ENCODE results near the gene GH2. TPM values are rescaled to one million over a fixed set of nuclear protein-coding genes. Genes with fewer than 3 reads are reported as not detected.
A peak's percentile ranks its signal among the peaks of the same experiment; 100 is the strongest.

Gene GH2
- polyA plus RNA-seq (2013, experiment 1 of 2), result 1.4 TPM
- 1.6 TPM for polyA plus RNA-seq (2013, experiment 2 of 2)

- Histone ChIP-seq H2BK5ac (ENCODE audit: low read length) (no peak within 1 kb of the TSS), H4K8ac (ENCODE audit: low read depth, low read length) (no peak within 1 kb of the TSS), H3K18ac (ENCODE audit: low read length) (no peak within 1 kb of the TSS), H3K9ac (ENCODE audit: low read length) (peak within 1 kb of the TSS; percentile 21), H3K56ac (ENCODE audit: low read length) (peak within 1 kb of the TSS; percentile 49), H3K27me3 (ENCODE audit: insufficient read depth, low read length, poor library complexity) (no peaks in the 10 kb centered on the region), H2BK15ac (replicated peaks; ENCODE audit: low read depth) (no peak within 1 kb of the TSS), H4K5ac (ENCODE audit: low read length) (no peak within 1 kb of the TSS), H2AK5ac (ENCODE audit: low read length) (no peak within 1 kb of the TSS), H3K4me1 (ENCODE audit: control insufficient read depth, low read depth, low read length) (peaks cover 3% of the 10 kb centered on the region), H2BK120ac (ENCODE audit: low read depth, low read length) (no peak within 1 kb of the TSS), H3K4ac (ENCODE audit: low read depth, low read length) (no peak within 1 kb of the TSS), H3K4me2 (ENCODE audit: low read length) (no peak within 1 kb of the TSS), H3K4me3 (ENCODE audit: low read length) (no peak within 1 kb of the TSS), H3K27ac (ENCODE audit: low read depth, low read length) (no peak within 1 kb of the TSS), H3K79me2 (ENCODE audit: control insufficient read depth, insufficient read depth, low read length) (no peaks in the 10 kb centered on the region), H3K79me1 (ENCODE audit: low read length) (no peaks in the 10 kb centered on the region), H3K23ac (ENCODE audit: low read length) (no peak within 1 kb of the TSS), H3K36me3 (ENCODE audit: control insufficient read depth, insufficient read depth, low read length) (no peaks in the 10 kb centered on the region)
- peak; percentile 82 for DNase-seq
- no CpG with 5 or more reads among the region's 15 CpGs for WGBS (ENCODE audit: extremely low coverage, insufficient coverage, low lambda C conversion rate)
These were observed at the start of gene GH2 for GRCh38 chr17:63881935-63882601. Gene GH2, minus strand, starts transcription at chr17:63881944. Its CDS starts 143 bp downstream, at chr17:63881801.

GRCh38 chr17:63930951-63931575, 49.3 kb upstream of the GH2 start:
- WGBS (ENCODE audit: extremely low coverage, insufficient coverage, low lambda C conversion rate), result no CpG with 5 or more reads among the region's 16 CpGs
- Histone ChIP-seq H2BK5ac (ENCODE audit: low read length) (no peak overlapping the region), H3K27me3 (ENCODE audit: insufficient read depth, low read length, poor library complexity) (no peaks in the 10 kb centered on the region), H4K8ac (ENCODE audit: low read depth, low read length) (no peak overlapping the region), H3K4me1 (ENCODE audit: control insufficient read depth, low read depth, low read length) (no peaks in the 10 kb centered on the region), H3K9ac (ENCODE audit: low read length) (no peak overlapping the region), H3K56ac (ENCODE audit: low read length) (no peak overlapping the region), H3K4ac (ENCODE audit: low read depth, low read length) (no peak overlapping the region), H3K27ac (ENCODE audit: low read depth, low read length) (no peak overlapping the region), H2BK15ac (replicated peaks; ENCODE audit: low read depth) (no peak overlapping the region), H3K36me3 (ENCODE audit: control insufficient read depth, insufficient read depth, low read length) (no peaks in the 10 kb centered on the region), H2BK120ac (ENCODE audit: low read depth, low read length) (no peak overlapping the region), H3K4me2 (ENCODE audit: low read length) (no peak overlapping the region), H3K4me3 (ENCODE audit: low read length) (no peak overlapping the region), H3K18ac (ENCODE audit: low read length) (no peak overlapping the region), H2AK5ac (ENCODE audit: low read length) (no peak overlapping the region), H3K23ac (ENCODE audit: low read length) (no peak overlapping the region), H3K79me2 (ENCODE audit: control insufficient read depth, insufficient read depth, low read length) (no peaks in the 10 kb centered on the region), H4K5ac (ENCODE audit: low read length) (no peak overlapping the region), H3K79me1 (ENCODE audit: low read length) (no peaks in the 10 kb centered on the region)
- peak; percentile 51 for DNase-seq

GRCh38 chr17:63929860-63930766, 48.4 kb upstream of the GH2 start:
- H3K79me2 ChIP-seq (ENCODE audit: control insufficient read depth, insufficient read depth, low read length), result no peaks in the 10 kb centered on the region
- no peak overlapping the region for H3K9ac ChIP-seq (ENCODE audit: low read length)
- H4K8ac ChIP-seq (ENCODE audit: low read depth, low read length), result no peak overlapping the region
- H3K23ac ChIP-seq (ENCODE audit: low read length), result no peak overlapping the region
- H3K27ac ChIP-seq (ENCODE audit: low read depth, low read length), result no peak overlapping the region
- no peaks in the 10 kb centered on the region for H3K27me3 ChIP-seq (ENCODE audit: insufficient read depth, low read length, poor library complexity)
- H2BK120ac ChIP-seq (ENCODE audit: low read depth, low read length), result no peak overlapping the region
- no peak overlapping the region for H2BK5ac ChIP-seq (ENCODE audit: low read length)
- H3K4me3 ChIP-seq (ENCODE audit: low read length), result no peak overlapping the region
- no peak overlapping the region for H2AK5ac ChIP-seq (ENCODE audit: low read length)
- H3K79me1 ChIP-seq (ENCODE audit: low read length), result no peaks in the 10 kb centered on the region
- no peak overlapping the region for H3K56ac ChIP-seq (ENCODE audit: low read length)
- no peaks in the 10 kb centered on the region for H3K36me3 ChIP-seq (ENCODE audit: control insufficient read depth, insufficient read depth, low read length)
- no peak overlapping the region for H3K18ac ChIP-seq (ENCODE audit: low read length)
- H4K5ac ChIP-seq (ENCODE audit: low read length), result no peak overlapping the region
- H3K4me1 ChIP-seq (ENCODE audit: control insufficient read depth, low read depth, low read length), result no peaks in the 10 kb centered on the region
- no peak overlapping the region for H3K4ac ChIP-seq (ENCODE audit: low read depth, low read length)
- DNase-seq, result no peak
- H2BK15ac ChIP-seq (replicated peaks; ENCODE audit: low read depth), result no peak overlapping the region
- no CpG with 5 or more reads among the region's 24 CpGs for WGBS (ENCODE audit: extremely low coverage, insufficient coverage, low lambda C conversion rate)
- H3K4me2 ChIP-seq (ENCODE audit: low read length), result no peak overlapping the region

- no peak for DNase-seq
- no peaks in the 10 kb centered on the region for H3K79me2 ChIP-seq (ENCODE audit: control insufficient read depth, insufficient read depth, low read length)
- H3K79me1 ChIP-seq (ENCODE audit: low read length), result no peaks in the 10 kb centered on the region
- no peaks in the 10 kb centered on the region for H3K27me3 ChIP-seq (ENCODE audit: insufficient read depth, low read length, poor library complexity)
- H2BK5ac ChIP-seq (ENCODE audit: low read length), result no peak overlapping the region
- H3K4me2 ChIP-seq (ENCODE audit: low read length), result no peak overlapping the region
- H4K8ac ChIP-seq (ENCODE audit: low read depth, low read length), result no peak overlapping the region
- H2AK5ac ChIP-seq (ENCODE audit: low read length), result no peak overlapping the region
- H2BK120ac ChIP-seq (ENCODE audit: low read depth, low read length), result no peak overlapping the region
- H3K18ac ChIP-seq (ENCODE audit: low read length), result no peak overlapping the region
- H4K5ac ChIP-seq (ENCODE audit: low read length), result no peak overlapping the region
- no CpG with 5 or more reads among the region's 10 CpGs for WGBS (ENCODE audit: extremely low coverage, insufficient coverage, low lambda C conversion rate)
- H3K56ac ChIP-seq (ENCODE audit: low read length), result no peak overlapping the region
- no peaks in the 10 kb centered on the region for H3K4me1 ChIP-seq (ENCODE audit: control insufficient read depth, low read depth, low read length)
- H3K23ac ChIP-seq (ENCODE audit: low read length), result no peak overlapping the region
- H3K9ac ChIP-seq (ENCODE audit: low read length), result no peak overlapping the region
- H3K4me3 ChIP-seq (ENCODE audit: low read length), result no peak overlapping the region
- no peak overlapping the region for H3K27ac ChIP-seq (ENCODE audit: low read depth, low read length)
- H3K4ac ChIP-seq (ENCODE audit: low read depth, low read length), result no peak overlapping the region
- no peaks in the 10 kb centered on the region for H3K36me3 ChIP-seq (ENCODE audit: control insufficient read depth, insufficient read depth, low read length)
- no peak overlapping the region for H2BK15ac ChIP-seq (replicated peaks; ENCODE audit: low read depth)
These were observed 47.4 kb upstream of the GH2 start for GRCh38 chr17:63928966-63929695.

- H3K79me2 ChIP-seq (ENCODE audit: control insufficient read depth, insufficient read depth, low read length), result no peaks in the 10 kb centered on the region
- no peak overlapping the region for H2BK15ac ChIP-seq (replicated peaks; ENCODE audit: low read depth)
- no peak overlapping the region for H3K4me3 ChIP-seq (ENCODE audit: low read length)
- no CpG with 5 or more reads among the region's 10 CpGs for WGBS (ENCODE audit: extremely low coverage, insufficient coverage, low lambda C conversion rate)
- no peaks in the 10 kb centered on the region for H3K27me3 ChIP-seq (ENCODE audit: insufficient read depth, low read length, poor library complexity)
- no peak overlapping the region for H4K8ac ChIP-seq (ENCODE audit: low read depth, low read length)
- H3K4me1 ChIP-seq (ENCODE audit: control insufficient read depth, low read depth, low read length), result no peaks in the 10 kb centered on the region
- H3K56ac ChIP-seq (ENCODE audit: low read length), result no peak overlapping the region
- no peak overlapping the region for H3K23ac ChIP-seq (ENCODE audit: low read length)
- H3K79me1 ChIP-seq (ENCODE audit: low read length), result no peaks in the 10 kb centered on the region
- H3K36me3 ChIP-seq (ENCODE audit: control insufficient read depth, insufficient read depth, low read length), result no peaks in the 10 kb centered on the region
- H2AK5ac ChIP-seq (ENCODE audit: low read length), result no peak overlapping the region
- no peak overlapping the region for H2BK5ac ChIP-seq (ENCODE audit: low read length)
- no peak overlapping the region for H3K27ac ChIP-seq (ENCODE audit: low read depth, low read length)
- no peak overlapping the region for H2BK120ac ChIP-seq (ENCODE audit: low read depth, low read length)
- H3K4me2 ChIP-seq (ENCODE audit: low read length), result no peak overlapping the region
- no peak for DNase-seq
- no peak overlapping the region for H3K9ac ChIP-seq (ENCODE audit: low read length)
- H4K5ac ChIP-seq (ENCODE audit: low read length), result no peak overlapping the region
- no peak overlapping the region for H3K18ac ChIP-seq (ENCODE audit: low read length)
- H3K4ac ChIP-seq (ENCODE audit: low read depth, low read length), result no peak overlapping the region
These were observed 46.5 kb upstream of the GH2 start for GRCh38 chr17:63928172-63928666.
